Stimulated activated CD4-positive, alpha-beta T cell treated with anti-CD3 and anti-CD28 coated beads, Interleukin-1b, Interleukin-23, amount 100 ng/mL, for 24 hours (primary cell): Measurements from ENCODE around the gene CACNG6.
"Not testable (repeated sequence)": the region's sequence is repeated elsewhere in the genome, so short reads cannot be mapped to it uniquely, and the experiment has no call there.

Source experiments
- DNase-seq, 4 experiments: peaks; one replicate each; pipeline ENCODE4 v3.0.0-alpha.2; 2020; ENCODE audit warnings: low read depth in 4 of 4, low spot score in 1 of 4

Gene CACNG6

DNA sequence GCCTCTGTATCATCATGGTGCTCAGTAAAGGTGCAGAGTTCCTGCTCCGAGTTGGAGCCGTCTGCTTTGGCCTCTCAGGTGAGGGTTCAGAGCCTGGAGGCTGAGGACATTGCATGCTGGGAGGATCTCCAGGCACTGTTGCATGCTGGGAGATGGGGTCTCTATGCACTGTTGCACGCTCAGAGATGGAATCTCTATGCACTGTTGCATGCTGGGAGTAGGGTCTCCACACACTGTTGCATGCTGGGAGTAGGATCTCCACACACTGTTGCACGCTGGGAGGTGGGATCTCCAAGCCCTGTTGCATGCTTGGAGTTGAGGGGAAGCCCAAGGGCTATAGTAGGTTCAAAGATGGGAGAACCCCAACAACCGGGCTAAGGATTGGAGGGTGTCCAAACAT lies 8.3 kb downstream of the CACNG6 start:
- no peak for DNase-seq

DNA sequence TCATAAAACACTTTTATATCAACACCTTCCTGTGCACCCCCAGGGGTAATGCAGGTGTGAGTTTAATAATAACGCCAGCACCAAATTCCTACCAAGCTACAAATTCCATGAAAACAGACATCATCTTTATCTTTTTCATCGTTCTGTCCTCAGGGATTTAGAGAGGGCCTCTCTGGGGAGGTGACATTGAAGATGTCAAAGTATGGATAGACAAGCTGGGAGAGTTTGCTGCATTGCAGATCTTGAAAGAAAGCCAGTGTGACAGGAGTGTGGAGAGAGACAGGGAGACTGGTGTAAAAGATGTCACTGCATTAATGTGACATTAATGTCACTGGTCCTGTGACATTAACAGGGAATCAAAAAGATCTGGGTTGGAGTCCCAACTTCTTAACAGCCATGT lies 10.1 kb downstream of the CACNG6 start:
- DNase-seq, result no peak

DNA sequence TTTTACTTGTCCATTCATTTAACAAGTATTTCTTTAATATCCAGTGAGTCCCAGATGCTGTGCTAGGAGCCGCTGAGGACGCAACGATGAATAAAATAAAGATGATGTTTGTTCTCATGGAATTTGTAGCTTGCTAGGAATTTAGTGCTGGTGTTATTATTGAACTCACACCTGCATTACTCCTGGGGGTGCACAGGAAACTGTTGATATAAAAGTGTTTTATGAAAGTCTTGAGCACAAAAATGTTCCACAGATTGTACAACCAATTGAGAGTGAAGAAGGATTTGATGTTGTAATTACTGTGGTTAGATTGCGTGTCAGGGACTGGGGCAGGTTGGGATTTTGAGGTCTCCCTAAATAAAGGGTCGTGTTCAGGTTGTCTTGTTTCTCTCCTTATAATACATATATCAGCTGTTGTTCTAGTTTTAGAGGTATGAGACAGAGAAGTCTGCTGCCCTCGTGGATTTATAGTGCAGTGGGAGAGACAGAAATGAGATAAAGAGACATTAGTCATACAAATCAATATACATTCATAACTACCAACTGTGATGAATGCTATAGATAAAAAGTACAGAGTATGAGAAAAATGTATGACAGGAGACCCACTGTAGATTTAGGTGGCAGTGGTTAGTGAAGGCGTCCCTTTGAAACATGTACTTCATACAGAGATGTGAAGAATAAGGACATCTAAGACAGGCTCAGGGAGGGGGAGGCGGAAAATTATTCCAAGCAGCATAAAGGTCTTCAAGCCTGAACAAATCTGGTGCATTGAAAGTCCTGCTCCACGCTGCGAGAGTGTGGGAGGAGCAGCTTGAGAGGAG lies 11.3 kb downstream of the CACNG6 start:
- DNase-seq, result no peak

DNA sequence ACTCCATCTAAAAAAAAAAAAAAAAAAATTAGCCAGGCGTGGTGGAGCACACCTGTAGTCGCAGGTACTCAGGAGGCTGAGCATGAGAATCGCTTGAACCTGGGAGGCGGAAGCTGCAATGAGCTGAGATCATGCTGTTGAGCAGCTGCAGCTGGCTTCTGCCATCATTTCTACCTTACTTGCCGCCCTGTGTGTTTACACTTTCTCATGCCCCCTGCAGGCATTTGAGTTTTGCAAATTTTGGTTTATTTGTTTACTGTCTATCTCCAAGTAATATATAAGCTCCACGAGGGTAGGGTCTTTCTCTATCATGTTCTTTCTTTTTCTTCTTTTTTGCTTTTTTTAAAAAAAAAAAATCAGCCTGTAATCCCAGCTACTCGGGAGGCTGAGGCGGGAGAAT lies 18.0 kb downstream of the CACNG6 start:
- DNase-seq, result no peak

DNA sequence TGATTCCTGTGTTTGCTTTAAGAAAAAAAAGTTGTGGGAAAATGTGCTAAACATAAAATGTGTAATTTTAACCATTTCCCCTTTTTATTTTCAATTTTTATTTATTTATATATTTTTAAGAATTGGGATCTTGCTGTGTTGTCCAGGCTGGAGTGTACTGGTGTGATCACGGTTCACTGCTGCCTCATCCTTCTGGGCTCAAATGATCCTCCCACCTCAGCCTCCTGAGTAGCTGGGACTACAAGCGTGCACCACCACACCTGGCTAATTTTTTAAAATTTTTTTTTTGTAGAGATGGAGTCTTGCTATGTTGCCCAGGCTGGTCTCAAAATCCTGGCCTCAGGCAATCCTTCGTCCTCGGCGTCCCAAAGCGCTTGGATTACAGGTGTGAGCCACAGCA lies 19.0 kb downstream of the CACNG6 start:
- no peak for DNase-seq

DNA sequence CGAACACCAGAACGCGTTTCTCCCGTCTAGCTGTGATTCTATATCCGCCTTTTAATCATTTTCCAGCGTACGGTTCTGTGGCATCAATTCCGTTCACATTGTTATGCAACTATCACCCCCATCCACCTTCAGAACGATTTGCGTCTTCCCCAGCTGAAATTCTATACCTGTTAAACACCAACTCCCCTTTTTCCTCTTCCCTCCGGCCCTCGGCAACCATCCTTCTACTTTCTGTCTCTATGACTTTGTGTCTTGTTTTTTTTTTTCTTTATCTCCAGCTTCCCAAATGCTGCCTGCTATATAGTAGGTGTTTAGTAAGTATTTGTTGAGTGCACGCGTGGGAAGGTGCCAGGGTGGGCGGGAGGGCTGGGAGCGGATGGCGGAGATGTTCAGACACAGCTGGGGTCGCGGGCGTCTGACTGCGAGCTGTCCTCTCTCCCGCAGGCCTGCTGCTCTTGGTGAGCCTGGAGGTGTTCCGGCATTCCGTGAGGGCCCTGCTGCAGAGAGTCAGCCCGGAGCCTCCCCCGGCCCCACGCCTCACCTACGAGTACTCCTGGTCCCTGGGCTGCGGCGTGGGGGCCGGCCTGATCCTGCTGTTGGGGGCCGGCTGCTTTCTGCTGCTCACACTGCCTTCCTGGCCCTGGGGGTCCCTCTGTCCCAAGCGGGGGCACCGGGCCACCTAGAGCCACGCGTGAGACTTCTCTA lies 20.2 kb downstream of the CACNG6 start:
- no peak for DNase-seq

DNA sequence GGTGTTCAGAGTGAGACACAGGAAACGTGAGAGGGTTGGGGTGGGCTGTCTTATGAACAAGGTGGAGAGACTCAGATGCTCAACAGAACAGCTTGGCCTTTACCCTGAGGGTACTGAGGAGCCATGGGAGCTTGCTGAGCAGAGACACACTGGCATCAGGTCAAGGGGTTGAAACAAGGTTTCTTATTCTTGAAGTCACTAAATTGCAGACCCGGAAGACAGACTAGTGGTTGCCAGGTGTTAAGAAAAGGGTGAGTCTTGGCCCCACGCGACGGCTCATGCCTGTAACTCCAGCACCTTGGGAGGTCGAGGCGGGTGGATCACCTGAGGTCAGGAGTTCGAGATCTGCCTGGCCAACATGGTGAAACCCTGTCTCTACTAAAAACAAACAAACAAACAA lies 22.4 kb downstream of the CACNG6 start:
- no peak for DNase-seq

DNA sequence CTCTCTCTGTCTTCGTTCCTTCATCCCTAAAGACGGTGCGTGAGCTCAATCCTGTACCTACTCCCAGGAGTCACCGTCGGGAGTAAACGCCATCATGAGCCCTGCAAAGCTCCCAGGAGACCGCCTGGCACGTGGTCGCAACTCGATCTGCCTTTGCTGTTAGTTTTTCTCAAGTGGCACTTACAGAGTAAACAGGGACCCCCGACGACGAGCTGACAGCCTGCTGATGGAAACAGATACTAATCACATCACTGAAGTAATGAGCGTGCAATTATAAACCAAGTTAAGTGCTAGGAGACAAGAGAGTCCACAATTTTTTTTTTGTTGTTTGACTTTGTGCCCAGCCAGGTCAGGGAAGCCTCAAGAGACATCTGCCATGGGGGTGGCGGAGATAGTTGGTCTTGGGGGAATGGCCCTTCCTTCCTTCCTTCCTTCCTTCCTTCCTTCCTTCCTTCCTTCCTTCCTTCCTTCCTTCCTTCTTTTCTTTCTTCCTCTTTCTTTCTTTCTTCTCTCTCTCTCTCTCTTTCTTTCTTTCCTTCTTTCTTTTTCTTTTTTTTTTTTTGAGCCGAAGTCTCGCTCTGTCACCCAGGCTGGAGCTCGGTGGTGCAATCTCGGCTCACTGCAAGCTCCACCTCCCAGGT lies 23.6 kb downstream of the CACNG6 start:
- no peak for DNase-seq

DNA sequence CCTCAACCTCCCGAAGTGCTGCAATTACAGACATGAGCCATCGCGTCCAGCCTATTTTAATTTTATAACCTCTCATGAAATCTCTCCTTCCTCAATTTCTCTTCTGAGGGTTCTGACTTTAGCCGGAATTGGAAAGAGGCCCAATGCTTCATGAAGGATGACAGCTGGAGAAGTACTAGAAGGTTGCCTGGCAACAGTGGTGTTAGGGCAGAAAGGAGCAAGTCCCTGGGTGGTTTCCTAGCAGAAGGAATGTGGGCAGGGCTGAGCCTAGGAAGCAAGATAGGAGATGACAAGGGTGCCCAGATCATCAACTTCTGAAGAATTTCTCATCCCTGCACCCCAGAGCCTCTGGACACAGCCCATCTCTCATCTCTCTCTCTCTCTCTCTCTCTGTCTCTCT lies 25.8 kb downstream of the CACNG6 start:
- no peak for DNase-seq

DNA sequence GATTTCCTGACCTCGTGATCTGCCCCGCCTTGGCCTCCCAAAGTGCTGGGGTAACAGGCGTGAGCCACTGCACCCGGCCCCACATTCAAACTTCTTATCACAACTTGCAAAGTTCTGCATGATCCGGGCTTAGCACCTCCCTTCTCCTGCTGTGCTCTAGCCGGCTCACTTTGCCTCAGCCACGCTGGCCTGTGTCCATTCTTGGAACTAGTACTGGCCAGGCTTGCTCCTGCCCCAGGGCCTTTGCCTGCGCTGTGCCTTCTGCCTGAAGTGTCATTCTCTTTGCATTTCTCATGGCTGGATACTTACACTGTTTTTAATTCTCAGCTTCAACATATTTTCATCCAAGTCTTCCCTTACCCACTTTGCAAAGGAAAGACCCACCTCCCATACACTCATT lies 29.9 kb downstream of the CACNG6 start:
- DNase-seq, result no peak

DNA sequence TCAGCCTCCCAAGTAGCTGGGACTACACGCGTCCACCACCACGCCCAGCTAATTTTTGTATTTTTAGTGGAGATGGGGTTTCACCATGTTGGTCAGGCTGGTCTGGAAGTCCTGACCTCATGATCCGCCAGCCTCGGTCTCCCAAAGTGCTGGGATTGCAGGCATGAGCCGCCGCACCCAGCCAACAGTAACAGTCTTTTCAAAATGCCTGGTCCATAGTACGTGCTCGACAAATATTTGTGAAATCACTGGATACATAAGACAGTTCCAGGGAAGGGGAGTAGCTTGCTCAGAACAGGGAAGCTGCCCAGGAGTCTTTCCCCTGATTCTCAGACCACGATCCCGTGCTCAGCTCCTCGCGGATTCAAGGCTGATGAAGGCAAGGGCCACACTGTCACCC lies 30.5 kb downstream of the CACNG6 start:
- DNase-seq, result no peak

DNA sequence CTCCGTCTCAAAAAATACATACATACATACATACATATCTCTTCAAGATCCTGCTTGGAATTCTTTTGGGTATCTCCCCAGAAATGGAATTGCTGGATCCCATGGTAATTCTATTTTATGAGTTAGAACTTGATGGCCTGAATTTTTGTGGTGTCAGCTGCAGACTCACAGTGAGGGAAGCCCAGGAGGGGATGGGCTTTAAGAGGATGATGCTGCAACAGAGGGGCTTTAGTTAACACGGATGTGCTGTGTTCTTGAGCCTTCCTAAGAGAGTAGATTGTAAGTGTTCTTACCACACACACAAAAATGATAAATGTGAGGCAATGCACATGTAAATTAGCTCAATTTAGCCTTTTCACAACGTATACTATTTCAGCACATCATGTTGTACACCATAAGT lies 31.8 kb downstream of the CACNG6 start:
- DNase-seq, result no peak

DNA sequence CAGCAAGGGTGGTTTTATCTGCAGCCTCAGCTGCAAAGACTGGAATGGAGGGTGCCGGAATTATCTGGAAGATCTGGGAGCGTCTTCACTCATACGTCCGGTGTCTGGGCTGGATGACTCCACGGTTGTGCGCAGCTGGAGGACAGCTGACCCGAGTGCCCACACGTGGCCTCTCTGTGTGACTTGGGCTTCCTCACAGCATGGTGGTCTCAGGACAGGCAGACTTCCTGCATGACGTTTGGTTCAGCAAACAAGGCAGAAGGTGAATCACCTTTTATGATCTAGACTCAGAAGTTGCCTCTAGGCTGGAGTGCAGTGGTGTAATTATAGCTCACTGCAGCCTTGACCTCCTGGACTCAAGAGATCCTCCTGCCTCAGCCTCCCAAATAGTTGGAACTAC lies 33.2 kb downstream of the CACNG6 start:
- DNase-seq, result no peak

DNA sequence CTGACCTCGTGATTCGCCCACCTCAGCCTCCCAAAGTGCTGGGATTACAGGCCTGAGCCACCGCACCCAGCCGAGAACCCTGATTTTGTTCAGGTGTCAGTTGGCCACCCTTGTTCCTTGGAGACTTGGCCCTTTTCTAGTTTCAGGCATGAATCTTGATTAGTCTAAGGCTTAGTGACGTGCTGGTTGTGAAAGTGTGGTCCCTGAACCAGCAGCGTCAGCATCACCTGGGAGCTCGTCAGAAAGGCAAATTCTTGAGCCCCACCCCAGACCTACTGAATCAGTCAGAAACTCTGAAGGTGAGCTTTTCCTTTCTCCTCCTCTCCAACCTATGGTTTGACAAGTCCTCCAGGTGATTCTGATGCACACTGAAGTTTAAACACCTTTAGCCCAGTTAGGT lies 35.2 kb downstream of the CACNG6 start:
- DNase-seq, result no peak

DNA sequence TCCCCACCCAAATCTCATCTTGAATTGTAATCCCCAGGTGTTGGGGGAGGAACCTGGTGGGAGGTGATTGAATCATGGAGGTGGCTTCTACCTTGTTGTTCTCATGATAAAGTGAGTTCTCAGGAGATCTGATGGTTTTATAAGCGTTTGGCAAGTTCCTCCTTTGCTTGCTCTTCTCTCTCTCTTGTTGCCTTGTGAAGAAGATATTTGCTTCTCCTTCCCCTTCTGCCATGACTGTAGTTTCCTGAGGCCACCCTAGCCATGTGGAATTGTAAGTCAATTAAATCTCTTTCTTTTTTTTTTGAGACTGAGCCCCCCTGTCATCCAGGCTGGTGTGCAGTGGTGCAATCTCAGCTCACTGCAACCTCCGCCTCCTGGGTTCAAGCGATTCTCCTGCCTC lies 37.9 kb downstream of the CACNG6 start:
- no peak for DNase-seq

DNA sequence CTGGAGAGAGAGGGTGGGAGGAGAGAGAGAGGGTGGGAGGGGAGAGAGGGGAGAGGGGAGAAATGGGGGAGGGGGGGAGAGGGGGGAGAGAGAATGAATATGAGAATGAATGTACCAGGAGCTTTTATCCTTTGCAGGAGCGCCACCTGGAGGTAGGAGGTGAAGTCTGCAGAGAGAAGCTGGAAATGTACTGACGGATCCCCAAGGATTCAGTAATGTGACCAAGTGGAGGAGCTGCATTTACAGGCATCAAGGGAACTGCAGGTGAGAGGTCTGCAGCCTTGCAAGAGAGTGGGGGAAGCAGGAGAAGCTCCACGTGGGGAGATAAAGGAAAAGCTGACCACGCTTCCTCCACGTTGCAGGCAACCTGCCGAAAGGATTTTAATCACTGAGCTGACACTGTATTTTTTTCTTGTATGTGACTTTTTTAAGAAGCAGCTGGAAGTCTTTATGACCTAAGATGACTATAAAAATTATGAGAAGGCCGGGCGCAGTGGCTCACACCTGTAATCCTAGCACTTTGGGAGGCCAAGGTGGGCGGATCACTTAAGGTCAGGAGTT lies 38.6 kb downstream of the CACNG6 start:
- DNase-seq, result peak; percentile 25 to 39 (median 27)

DNA sequence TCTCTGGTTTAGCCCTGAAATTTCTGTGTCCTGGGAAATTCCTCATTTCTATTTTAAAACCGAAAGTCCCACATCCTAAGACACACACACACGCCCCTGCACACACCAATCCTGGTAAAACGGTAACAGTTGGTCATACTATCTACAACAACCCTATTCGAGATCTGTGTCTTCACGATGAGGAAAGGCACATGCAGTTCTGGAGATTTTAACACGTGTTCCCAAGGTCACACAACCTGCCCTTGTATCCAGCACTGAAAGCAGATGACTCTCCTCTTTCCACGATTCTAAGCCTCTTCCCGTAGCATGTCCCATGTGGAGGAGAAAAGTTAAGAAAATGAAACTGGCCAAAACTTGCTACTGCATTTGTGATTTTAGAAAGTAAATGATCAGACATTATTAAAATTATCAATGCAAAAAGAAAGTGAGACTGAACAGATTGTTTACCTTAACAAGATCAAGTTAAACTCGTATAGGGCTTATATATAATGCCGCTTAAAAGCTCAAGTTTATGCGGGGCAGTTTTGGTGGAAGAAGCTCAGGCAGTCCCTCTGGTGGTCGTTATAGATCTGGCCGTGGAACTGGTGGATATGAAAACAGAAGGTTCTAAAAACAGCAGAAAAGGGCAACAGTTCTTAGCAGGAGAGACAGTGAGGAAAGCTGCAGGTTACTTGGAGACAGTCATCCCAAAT lies 39.6 kb downstream of the CACNG6 start:
- no peak for DNase-seq

DNA sequence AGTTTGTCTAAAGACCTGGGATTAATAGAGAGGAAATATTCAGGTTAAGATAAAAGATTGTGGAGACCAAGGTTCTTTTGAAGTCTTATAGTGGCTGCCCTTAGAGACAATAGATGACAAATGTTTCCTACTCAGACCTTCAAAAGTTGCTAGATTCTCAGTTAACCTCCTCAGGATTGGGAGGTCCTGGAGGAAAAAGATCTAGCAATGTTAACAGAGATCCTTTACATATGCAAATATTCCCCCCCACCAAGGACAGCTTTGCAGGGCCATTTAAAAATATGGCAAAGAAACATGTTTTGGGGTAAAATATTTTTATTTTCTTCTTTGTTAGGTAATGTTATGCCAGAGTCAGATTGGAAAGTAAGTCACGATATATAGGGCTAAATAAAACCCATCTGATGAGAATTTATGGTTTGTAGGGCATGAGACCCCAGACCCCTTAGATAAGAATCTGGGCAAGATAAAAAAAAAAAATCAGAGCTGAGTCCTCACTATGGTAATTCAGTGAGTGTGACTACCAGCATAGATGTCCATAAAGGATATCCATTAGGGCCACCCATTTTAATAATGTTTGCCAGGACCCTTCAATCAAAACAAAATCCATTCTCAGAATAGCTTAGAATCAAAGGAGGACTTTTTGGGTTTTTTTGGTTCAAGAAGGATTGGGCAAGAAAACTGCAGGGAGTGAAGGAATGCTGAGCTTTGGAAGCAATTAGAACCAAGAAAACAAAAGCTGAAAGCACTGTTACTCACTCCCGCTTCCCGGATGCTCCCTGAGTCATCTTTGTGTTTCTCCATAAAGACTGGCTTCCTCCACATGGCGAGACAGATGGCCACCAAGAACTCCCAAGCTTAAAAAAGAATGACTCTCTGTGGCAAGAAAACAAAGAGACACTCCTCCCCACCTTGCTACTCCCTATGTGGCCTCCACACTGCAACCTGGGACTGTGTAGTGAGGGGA lies 44.1 kb downstream of the CACNG6 start:
- no peak for DNase-seq

DNA sequence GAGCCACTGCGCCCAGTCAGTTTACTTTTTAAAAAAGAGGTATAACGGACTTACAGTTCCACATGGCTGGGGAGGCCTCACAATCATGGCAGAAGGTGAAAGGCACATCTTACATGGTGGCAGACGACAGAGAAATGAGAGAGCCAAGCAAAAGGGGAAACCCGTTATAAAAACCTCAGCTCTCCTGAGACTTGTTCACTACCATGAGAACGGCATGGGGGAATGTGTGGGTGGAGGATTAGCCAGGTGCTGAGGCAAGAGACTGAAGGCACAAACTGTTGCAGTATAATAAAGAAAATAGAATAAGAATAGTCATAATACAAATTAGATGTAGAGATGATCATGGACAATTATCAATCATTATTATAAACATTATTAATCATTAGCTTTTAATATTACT lies 45.1 kb downstream of the CACNG6 start:
- DNase-seq, result not testable (repeated sequence)

DNA sequence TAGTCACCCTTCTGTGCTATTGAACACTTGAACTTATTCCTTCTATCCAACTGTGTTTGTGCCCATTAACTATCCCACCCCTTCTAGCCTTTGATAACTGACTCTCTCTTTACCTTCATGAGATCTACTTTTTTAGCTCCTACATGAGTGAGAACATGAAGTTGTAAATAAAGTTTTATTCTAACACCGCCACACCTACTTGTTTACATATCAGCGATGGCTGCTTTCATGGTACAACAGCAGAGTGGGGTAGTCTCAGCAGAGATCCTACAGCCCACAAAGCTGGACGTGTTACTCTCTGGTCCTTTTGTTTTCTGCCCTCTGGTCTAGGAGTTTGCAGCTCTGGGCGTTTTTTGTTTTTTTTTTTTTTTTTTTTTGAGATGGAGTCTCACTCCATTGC lies 48.6 kb downstream of the CACNG6 start:
- DNase-seq, result no peak
